Dendritic cell treated with granulocyte-macrophage colony-stimulating factor and Interleukin-4, amounts not matched to agents 40 ng/mL and 50 ng/mL, for 4 days (primary cell): ENCODE results near the gene ATP6AP1.

ENCODE experiments used
- H3K27ac Mint-ChIP-seq: one replicate; pipeline ENCODE4 v1.8.0; 2022; ENCODE audit warnings: mild to moderate bottlenecking, mixed read lengths
- H3K27me3 Mint-ChIP-seq: one replicate; pipeline ENCODE4 v1.8.0; 2022; ENCODE audit warnings: mild to moderate bottlenecking, mixed read lengths
- H3K36me3 Mint-ChIP-seq: one replicate; pipeline ENCODE4 v1.8.0; 2022; ENCODE audit warnings: low read depth, mixed read lengths
- H3K4me1 Mint-ChIP-seq: one replicate; pipeline ENCODE4 v1.8.0; 2022; ENCODE audit warnings: low read depth, mixed read lengths
- H3K4me3 Mint-ChIP-seq: one replicate; pipeline ENCODE4 v1.8.0; 2022; ENCODE audit warnings: mild to moderate bottlenecking, moderate library complexity, mixed read lengths
- H3K9me3 Mint-ChIP-seq: one replicate; pipeline ENCODE4 v1.8.0; 2022; ENCODE audit warnings: mixed read lengths
- intact Hi-C: fragments of 100-400 bp; cut with micrococcal nuclease; formaldehyde crosslinking; loops from one replicate; pipeline ENCODE4 v1.15.0; 2022

Gene ATP6AP1

DNA sequence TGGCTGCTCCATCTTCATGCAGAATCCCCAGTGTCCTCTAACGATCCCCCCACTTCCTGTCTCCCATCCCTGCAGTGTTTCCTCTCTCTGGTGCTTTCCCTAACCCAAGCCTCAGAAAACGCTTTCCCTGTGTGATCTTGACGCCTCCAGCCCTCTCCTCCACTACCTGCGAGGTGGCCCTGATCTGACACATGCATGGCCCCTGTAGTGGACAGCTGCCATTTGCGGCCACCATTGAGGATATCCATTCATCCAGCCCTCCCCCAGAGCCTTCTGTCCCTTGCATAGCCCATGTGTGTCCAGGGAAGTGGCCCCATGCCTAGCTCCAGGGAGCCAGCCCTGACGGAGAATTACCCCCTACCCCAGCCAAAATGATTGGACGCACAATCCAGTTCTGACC lies 54.8 kb downstream of the ATP6AP1 start:
- intact Hi-C loops, result no loop called here
- Mint-ChIP-seq H3K27ac (no peak overlapping the region), H3K9me3 (no peaks in the 10 kb centered on the region), H3K4me3 (no peak overlapping the region), H3K27me3 (peaks cover 1% of the 10 kb centered on the region), H3K36me3 (peaks cover 37% of the 10 kb centered on the region), H3K4me1 (peaks cover 28% of the 10 kb centered on the region)

DNA sequence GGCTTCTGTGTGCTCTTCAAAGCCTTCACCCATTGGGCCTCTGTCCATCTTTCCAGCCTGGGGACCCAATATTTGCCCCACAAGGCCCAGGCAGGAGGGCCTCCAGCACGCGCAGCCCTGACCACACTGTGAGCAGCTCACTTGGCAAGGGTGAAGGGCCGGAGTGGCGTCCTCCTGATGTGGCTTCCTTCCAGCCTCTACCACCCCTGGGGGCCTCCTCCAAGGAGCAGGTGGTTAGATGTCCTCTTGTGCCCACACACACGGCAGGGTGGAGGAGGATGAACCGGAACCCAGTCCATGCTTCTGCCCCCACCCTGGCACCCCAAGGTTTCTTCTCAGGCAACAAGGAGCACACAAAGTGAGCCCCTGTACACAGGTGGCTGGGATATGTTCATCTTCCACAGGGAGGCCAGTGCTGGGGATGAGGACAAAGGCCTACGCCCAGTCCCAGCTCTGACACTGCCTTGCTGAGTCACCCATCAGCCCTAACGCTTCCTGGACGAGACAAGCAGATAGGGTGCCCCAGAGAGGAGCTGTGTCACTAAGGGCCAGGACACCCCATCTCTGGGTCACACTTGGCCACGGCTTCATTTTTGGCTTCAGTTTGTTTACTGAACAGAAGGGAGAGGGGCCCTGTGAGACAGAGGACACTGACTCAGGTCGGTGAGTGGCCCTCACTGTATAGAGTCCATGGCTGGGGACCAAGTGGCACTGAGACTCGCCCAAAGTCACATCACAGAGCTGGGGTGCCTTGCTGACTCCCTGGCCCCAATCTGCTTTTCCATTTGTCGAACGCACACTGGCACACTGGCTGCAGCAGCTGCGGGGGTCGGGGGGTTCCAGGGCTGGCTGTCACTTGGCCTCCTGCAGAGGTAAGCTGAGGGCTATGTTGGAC lies 56.0 kb downstream of the ATP6AP1 start:
- H3K4me1 Mint-ChIP-seq, result peaks cover 34% of the 10 kb centered on the region
- H3K27ac Mint-ChIP-seq, result peak overlapping the region; percentile 79
- intact Hi-C loops, result no loop called here
- H3K27me3 Mint-ChIP-seq, result peaks cover 1% of the 10 kb centered on the region
- no peaks in the 10 kb centered on the region for H3K9me3 Mint-ChIP-seq
- H3K4me3 Mint-ChIP-seq, result peak overlapping the region; percentile 51
- H3K36me3 Mint-ChIP-seq, result peaks cover 42% of the 10 kb centered on the region

DNA sequence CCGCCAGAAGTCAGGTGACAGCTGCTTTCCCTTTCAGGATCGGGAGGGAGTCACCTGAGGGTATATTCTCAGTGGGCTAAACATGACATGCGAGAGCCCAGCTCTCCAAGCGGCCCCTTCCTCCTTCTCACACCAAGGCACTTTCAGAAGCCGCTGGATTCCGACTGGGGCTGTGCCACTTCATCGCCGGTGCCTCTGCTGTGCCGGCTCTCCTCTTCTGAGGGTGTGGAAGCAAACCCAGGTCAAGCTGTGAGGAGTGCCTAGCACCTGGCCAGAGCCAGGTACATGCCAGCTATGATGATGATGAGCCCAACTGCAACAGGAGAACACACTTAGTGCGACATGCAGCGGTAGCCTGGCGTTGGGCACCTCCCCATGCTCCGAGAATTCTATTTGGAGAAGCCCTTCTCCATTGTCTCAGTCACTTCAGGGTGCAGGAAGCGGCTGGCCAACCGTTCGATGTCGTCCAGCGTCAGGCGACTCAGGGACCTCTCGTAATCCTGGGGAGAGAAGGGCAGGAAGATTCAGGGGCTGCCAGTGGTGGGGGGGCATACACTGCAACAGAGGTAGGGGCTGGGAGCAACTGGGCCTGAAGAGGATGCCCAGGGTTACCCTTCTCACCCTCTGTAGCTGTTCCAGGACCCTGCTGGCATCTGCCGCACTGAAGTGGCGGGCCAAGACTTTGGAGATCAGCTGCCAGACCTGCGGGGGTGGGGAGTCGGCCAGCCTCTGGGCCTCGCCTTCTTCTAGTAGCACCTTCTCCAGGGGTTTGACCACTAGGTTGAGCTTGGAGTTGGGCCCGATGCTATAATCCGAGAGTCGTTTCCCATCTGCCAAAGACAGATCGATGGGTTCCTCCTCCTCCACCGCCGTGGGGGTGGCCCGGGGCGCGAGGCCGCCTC lies 56.9 kb downstream of the ATP6AP1 start:
- Mint-ChIP-seq H3K36me3 (peaks cover 42% of the 10 kb centered on the region), H3K27ac (peak overlapping the region; percentile 79), H3K4me3 (peak overlapping the region; percentile 67), H3K27me3 (peaks cover 1% of the 10 kb centered on the region), H3K4me1 (peaks cover 37% of the 10 kb centered on the region), H3K9me3 (no peaks in the 10 kb centered on the region)
- intact Hi-C loops, result no loop called here

DNA sequence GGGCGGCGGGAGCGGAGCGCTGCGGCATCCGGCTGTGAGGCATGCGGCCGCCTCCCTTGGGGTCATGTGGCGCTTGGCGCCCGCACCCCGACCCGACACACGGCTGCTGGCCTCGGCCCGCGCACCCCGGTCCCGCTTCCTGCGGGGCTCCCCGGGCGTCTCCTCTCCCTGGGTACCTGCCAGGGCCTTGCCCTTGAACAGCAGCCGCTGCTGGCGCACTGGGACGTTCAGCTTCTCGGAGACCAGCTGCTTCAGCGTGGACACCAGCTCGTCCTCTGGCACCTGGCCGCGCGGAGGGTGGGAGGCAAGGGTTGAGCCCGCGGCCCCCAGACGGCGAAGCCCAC lies 57.5 kb downstream of the ATP6AP1 start:
- peak overlapping the region; percentile 79 for H3K27ac Mint-ChIP-seq

More for the DNA sequence above, 57.5 kb downstream of the ATP6AP1 start:
- peak overlapping the region; percentile 67 for H3K4me3 Mint-ChIP-seq
- peaks cover 37% of the 10 kb centered on the region for H3K4me1 Mint-ChIP-seq
- H3K27me3 Mint-ChIP-seq, result peaks cover 1% of the 10 kb centered on the region
- peaks cover 47% of the 10 kb centered on the region for H3K36me3 Mint-ChIP-seq
- no peaks in the 10 kb centered on the region for H3K9me3 Mint-ChIP-seq
- intact Hi-C loops, result no loop called here
